ENCODE results near the gene TNS2. TPM values are rescaled to one million over a fixed set of nuclear protein-coding genes. Genes with fewer than 3 reads are reported as not detected.
A peak's percentile ranks its signal among the peaks of the same experiment; 100 is the strongest.

Gene TNS2
- total and polyA plus RNA-seq, 4 donors, result 56.7 to 182 (median 105) TPM

- Histone ChIP-seq H3K36me3 (ENCODE audit: control insufficient read depth in 4 of 4, insufficient read depth in 4 of 4, low read length in 4 of 4) (peaks cover 0 to 5% (median 1%) of the 10 kb centered on the region in 4 donors), H3K9ac (ENCODE audit: insufficient read depth in 1 of 2, low read length in 2 of 2) (peak overlapping the region in 1 of 2 donors; percentile 97), H3K27me3 (ENCODE audit: control insufficient read depth in 3 of 3, insufficient read depth in 3 of 3, low read length in 2 of 3) (no peaks in the 10 kb centered on the region), H3K4me3 (no peak overlapping the region), H3K4me1 (ENCODE audit: control insufficient read depth in 5 of 5, insufficient read depth in 5 of 5, low read length in 5 of 5) (peaks cover 9 to 42% (median 23%) of the 10 kb centered on the region in 5 donors), H3K27ac (ENCODE audit: low read depth in 1 of 2, low read length in 1 of 2) (peak overlapping the region in 1 of 2 donors; percentile 87), H3K9me3 (ENCODE audit: control insufficient read depth in 4 of 4, insufficient read depth in 3 of 4, low read length in 3 of 4) (no peaks in the 10 kb centered on the region)
- ATAC-seq (ENCODE audit: insufficient read depth, low FRiP score) (no peak), DNase-seq (no peak)
- 71 to 91% methylated on average over 4 of the region's 4 CpGs for WGBS, 2 donors
- no peak for TF ChIP-seq CTCF (IDR thresholded peaks at IDR 0.05; ENCODE audit: control extremely low read depth, extremely low read depth)
Measured at GRCh38 chr12:53044896-53045695, 4.8 kb upstream of the TNS2 start.

GRCh38 chr12:53045696-53046045 lies 4.2 kb upstream of the TNS2 start:
- H3K9ac ChIP-seq (ENCODE audit: insufficient read depth in 1 of 2, low read length in 2 of 2), result peak overlapping the region; percentile 66 to 97
- H3K27me3 ChIP-seq (ENCODE audit: control insufficient read depth in 3 of 3, insufficient read depth in 3 of 3, low read length in 2 of 3), result no peaks in the 10 kb centered on the region
- ATAC-seq (ENCODE audit: insufficient read depth, low FRiP score), result no peak
- no peak for TF ChIP-seq CTCF (IDR thresholded peaks at IDR 0.05; ENCODE audit: control extremely low read depth, extremely low read depth)
- peak overlapping the region; percentile 87 to 97 for H3K27ac ChIP-seq (ENCODE audit: low read depth in 1 of 2, low read length in 1 of 2)
- 51% methylated on average over 5 of the region's 5 CpGs for WGBS, 2 donors
- no peak for DNase-seq
- H3K36me3 ChIP-seq (ENCODE audit: control insufficient read depth in 4 of 4, insufficient read depth in 4 of 4, low read length in 4 of 4), result peaks cover 0 to 5% (median 3%) of the 10 kb centered on the region in 4 donors
- H3K9me3 ChIP-seq (ENCODE audit: control insufficient read depth in 4 of 4, insufficient read depth in 3 of 4, low read length in 3 of 4), result no peaks in the 10 kb centered on the region
- peaks cover 12 to 47% (median 23%) of the 10 kb centered on the region in 5 donors for H3K4me1 ChIP-seq (ENCODE audit: control insufficient read depth in 5 of 5, insufficient read depth in 5 of 5, low read length in 5 of 5)
- no peak overlapping the region for H3K4me3 ChIP-seq

- Histone ChIP-seq H3K9ac (ENCODE audit: insufficient read depth in 1 of 2, low read length in 2 of 2) (peak overlapping the region; percentile 66 to 97), H3K36me3 (ENCODE audit: control insufficient read depth in 4 of 4, insufficient read depth in 4 of 4, low read length in 4 of 4) (peaks cover 0 to 8% (median 4%) of the 10 kb centered on the region in 4 donors), H3K4me1 (ENCODE audit: control insufficient read depth in 5 of 5, insufficient read depth in 5 of 5, low read length in 5 of 5) (peaks cover 12 to 58% (median 24%) of the 10 kb centered on the region in 5 donors), H3K9me3 (ENCODE audit: control insufficient read depth in 4 of 4, insufficient read depth in 3 of 4, low read length in 3 of 4) (no peaks in the 10 kb centered on the region), H3K27me3 (ENCODE audit: control insufficient read depth in 3 of 3, insufficient read depth in 3 of 3, low read length in 2 of 3) (no peaks in the 10 kb centered on the region), H3K4me3 (peak overlapping the region; percentile 52), H3K27ac (ENCODE audit: low read depth in 1 of 2, low read length in 1 of 2) (peak overlapping the region; percentile 87 to 97)
- DNase-seq (peak; percentile 90 to 95 (median 93)), ATAC-seq (ENCODE audit: insufficient read depth, low FRiP score) (peak; percentile 0)
- 0 to 1% methylated on average over 24 to 36 of the region's 44 CpGs for WGBS, 2 donors
- no peak for TF ChIP-seq CTCF (IDR thresholded peaks at IDR 0.05; ENCODE audit: control extremely low read depth, extremely low read depth)
Measured at GRCh38 chr12:53046655-53047220, 3.1 kb upstream of the TNS2 start.
